ENCODE results near the gene NUP210L.

Gene NUP210L

DNA sequence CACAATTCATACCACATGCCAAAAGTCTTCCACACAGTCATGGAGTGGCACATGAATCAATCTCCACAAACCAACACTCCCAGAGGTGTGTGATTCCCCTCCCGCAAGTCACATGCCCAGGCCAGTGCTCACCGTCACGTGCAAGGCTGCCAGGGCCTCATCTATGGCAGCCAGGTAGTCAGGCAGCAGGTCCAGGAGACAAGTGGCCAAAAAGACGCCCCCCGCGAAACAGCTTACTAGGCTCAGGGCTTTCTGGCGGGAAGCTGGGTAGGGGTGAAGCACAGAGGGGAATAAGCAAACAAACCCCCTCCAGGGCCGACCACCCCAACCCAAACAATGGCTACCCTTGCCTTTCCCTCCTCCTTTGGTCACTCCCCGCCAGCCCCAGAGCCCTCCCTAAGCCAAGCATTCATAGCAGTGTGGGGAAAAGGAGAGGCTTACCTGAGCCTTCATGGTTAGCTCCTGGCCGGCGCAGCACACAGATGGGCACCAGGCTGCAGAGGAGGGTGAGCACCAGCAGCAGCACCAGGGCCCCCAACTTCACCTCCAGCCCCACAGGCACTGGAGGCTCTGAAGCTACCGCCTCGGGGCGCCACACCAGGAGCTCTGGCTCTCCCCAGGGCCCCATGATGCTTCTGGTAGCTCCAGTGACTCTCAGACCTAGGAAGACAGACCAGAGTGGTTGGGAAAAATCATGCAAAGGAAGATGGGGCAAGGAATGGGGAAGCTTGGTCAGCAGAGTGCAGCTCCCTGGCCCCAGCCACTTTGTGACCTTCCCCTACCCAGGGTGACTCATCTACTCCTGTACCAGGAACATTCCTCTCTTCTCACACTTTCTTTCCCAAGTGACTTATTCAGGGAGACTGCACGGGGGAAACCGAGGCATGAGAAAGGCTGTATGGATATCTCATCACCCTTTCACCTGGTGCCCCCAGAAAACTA lies 192.5 kb downstream of the NUP210L start:
- no peak for FAIRE-seq

DNA sequence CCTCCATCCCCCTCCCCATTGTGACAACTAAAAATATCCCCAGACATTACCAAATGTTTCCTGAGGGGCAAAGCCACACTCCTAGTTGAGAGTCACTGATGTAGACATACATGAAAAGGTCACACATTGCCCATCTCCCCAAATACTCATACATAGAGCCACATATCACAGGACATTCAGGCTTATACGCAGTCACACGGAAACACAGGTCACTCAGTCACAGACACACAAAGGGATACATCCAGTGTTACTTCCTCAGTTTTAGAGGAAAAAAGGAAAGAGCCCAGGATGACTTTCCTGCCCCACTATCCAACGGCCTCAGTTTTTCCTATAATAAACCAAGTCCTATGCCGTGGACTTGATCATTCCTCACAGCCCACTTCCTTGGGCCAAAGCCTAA lies 193.5 kb downstream of the NUP210L start:
- FAIRE-seq, result no peak

- no peak for FAIRE-seq
Measured at GRCh38 chr1:153960206-153960605, 194.7 kb downstream of the NUP210L start.

DNA sequence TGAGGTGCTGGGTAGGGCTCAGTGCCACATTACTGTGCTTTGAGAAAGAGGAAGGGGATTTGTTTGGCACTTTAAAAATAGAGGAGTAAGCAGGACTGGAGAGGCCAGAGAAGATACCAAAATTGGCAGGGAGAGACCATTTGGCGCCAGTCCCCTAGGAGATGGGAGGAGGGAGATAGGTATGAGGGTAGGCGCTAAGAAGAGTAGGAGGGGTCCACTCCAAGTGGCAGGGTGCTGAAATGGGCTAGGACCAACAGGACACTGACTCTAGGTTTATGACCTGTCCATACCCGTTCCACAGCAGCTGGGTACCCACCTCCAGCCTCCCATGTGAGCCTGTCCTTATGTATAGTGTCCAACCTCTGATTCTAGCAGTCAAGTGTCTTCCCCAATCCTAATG lies 195.4 kb downstream of the NUP210L start:
- FAIRE-seq, result no peak

GRCh38 chr1:153958961-153959260 lies 196.0 kb downstream of the NUP210L start:
- FAIRE-seq, result no peak

- peak; percentile 96 for FAIRE-seq
Measured at GRCh38 chr1:153958111-153958960, 196.5 kb downstream of the NUP210L start, which contains the start of gene CRTC2. TSS of gene CRTC2 (minus strand) at chr1:153958612. CDS start at chr1:153958497, 115 bp downstream.

- no peak for FAIRE-seq
Measured at GRCh38 chr1:153957744-153958110, 197.1 kb downstream of the NUP210L start.

- FAIRE-seq, result no peak
Measured at GRCh38 chr1:153956997-153957715, 197.7 kb downstream of the NUP210L start.

DNA sequence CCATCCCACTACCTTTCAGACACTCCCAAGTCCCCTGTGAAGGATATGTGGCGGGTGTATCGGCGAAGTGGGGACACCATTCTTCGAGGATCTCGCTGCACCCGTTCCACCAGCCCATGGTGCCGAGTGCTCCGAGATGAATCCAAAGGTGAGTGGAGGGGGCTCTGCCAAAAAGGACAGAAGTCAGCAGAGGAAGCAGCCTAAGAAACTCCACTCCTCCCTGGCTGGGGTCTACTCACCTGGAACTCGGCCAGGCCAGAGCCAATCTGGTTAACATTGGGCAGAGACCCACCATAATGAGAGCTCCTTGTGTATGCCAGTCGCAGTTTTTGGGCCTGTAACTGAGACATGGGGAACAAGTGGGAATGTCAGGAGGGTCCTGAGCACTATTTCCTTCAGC lies 200.0 kb downstream of the NUP210L start:
- FAIRE-seq, result no peak

- no peak for FAIRE-seq
Measured at GRCh38 chr1:153953859-153954365, 201.0 kb downstream of the NUP210L start.

- no peak for FAIRE-seq
Measured at GRCh38 chr1:153951801-153952200, 203.1 kb downstream of the NUP210L start.

- FAIRE-seq, result no peak
Measured at GRCh38 chr1:153951183-153951582, 203.7 kb downstream of the NUP210L start.

- no peak for FAIRE-seq
Measured at GRCh38 chr1:153946622-153947241, 208.1 kb downstream of the NUP210L start, which contains the start of gene DENND4B. TSS of gene DENND4B (minus strand) at chr1:153946718. CDS start at chr1:153944374, 2,344 bp downstream.

DNA sequence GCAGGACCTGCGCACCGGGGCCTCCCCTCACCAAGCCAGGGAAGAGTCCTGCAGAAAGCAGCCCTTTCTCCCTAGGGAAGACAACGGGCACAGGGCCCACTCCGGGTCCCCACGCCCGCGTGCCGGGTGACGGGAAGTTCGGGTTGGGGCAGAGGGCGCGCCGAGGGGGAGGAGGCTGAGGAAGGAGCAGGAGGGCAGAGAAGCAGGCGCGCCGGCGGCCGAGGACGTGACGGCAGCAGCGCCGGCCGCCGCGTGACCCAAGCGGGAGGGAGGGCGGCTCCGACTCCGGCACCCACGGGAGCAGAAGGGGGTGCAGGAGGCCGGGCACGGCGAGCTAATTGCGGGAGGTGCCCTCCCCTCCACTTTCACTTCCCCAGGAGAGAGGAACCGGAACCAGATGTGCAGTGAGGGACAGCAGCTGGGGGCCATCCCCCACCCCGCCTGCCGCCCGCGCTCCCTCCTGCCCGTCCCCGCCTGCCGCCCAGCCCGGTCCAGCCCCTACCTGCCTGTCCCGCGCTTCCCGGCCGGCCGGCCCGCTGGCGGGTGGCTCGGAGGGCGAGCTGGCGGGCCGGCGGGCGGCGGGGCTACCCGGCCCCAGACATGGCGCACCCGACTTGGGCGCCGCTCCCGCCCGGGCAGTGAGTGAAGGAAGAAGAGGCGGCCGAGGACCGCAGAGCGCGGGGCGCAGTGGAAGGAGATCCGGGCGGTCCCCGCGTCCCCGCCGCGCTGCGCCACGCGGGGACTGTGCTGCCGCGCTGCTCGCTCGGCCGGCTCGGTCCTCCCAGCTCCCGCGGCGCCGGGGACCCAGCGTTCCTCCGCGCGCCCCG lies 208.9 kb downstream of the NUP210L start:
- no peak for FAIRE-seq

DNA sequence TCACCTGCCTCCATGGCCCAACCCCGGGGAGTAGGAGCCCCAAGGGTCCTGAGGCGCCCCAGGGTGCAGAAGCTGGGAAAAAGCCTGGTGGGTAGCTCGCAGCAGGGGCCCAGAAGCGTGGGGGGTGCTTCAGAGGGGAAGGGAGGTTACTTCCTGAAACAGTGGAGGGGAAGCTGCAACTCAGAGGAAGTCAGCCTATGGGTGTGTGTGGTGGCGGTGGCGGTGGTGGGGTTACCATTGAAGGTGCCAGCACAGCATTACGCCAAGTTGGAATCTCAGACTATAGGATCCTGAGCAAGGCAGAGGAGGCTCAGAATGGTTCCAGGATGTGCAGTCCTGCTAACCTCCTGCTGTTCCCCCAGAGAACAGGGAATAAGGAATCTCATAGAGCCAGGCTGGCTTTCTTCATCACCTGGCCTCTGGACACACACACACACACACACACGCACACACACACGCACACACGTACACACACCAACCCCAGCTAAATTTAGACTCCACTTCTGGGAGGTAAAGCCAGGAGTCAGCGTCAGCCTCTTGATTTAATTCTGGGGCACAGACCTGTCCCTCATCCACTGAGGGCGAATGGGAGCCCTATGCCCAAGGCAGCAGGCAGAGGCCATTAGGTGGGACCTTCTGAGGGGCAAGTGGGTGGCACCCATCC lies 209.6 kb downstream of the NUP210L start:
- no peak for FAIRE-seq

DNA sequence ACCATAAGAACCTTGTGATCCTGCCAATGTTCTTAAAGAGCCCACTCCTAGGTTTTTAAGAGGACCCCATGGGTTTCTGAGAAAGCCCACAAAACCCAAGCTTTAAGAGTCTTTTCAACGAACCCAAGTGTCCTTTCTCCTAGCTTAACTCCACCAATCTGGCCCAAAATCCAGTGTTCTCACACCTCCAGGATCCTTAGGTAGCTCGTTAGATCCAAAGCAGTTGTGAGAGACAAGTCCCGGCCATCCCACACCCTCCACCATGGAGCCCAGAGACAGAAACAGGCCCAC lies 210.1 kb downstream of the NUP210L start:
- no peak for FAIRE-seq

- FAIRE-seq, result no peak
Measured at GRCh38 chr1:153944005-153944826, 210.7 kb downstream of the NUP210L start.

DNA sequence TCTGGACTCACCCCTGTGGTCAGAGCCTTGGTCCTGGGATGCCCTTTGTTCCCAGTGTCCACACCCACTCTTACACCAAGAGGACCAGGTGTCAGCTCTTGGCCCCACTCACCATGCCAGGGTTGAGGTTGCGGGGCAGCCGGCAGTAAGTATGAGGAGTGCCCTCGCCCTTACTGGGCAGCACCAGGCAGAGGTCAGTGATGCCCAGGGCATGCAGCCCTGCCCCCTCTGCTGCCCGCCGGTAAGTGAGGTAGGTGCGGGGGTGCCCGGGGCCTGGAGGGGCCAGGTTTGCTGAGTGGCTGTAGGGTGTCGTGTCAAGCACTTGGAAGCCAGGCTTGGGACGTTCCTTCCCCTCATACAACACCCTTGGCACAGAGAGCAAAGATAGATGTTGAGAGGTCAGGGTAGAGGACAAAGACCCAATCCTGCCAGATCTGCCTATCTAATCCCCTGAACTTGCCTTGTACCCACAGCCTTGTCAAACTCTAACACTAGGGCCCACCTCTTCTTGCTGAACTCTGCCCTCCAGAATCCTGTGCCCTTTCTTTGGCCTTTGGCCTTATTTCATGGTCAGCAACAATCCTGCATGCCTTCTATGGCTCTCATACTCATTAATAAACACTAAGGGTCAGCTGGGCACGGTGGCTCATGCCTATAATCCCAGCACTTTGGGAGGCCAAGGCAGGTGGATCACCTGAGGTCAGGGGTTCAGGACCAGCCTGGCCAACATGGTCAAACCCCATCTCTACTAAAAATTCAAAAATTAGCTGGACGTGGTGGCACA lies 211.9 kb downstream of the NUP210L start:
- no peak for FAIRE-seq

Measured in G401.6 (cell line).